ENCODE data around the gene UQCC5.

Gene UQCC5

DNA sequence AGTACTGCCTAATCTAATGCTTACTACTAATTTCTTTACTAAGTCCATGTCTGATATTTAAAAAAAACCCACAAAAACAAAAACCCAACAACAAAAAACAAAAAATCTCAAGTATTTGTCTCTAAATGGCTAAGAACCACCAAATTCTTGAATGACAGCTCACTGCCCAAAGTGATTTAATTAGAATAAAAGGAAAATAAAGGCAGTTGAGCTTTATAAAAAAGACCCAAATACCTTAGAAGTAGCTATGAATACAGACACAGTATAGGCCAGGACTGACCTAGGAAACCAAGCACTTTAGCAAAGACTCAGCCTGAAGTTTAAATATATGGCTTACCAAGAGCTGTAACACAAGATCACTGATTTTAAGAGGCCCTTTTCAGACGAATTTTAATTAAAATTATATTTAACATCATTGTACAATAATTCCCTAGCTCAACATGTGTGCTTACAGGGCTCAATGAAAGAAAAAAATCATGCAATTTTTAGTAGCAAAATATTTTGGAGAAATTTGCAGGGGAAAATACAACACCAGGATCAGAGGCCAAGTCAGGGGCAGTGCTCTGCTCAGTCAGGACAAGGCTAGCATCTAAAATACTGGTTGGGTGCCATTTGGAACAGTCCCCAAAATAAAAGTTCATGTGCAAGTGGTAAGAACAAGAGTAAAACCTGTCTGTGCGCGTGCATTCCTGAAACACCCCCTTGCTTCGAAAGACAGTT lies 24.8 kb downstream of the UQCC5 start:
- H3K4me1 ChIP-seq: no peaks in the 10 kb centered on the region

GRCh38 chr3:52563984-52564383 lies 27.6 kb downstream of the UQCC5 start:
- no peaks in the 10 kb centered on the region for H3K79me2 ChIP-seq
- no peak overlapping the region for H3K27ac ChIP-seq
- H3K9me3 ChIP-seq (ENCODE audit: control insufficient read depth, low read length): no peaks in the 10 kb centered on the region
- no peak overlapping the region for H3K9ac ChIP-seq
- no peaks in the 10 kb centered on the region for H3K36me3 ChIP-seq (ENCODE audit: control insufficient read depth, insufficient read depth, low read length)
- no peaks in the 10 kb centered on the region for H3K4me1 ChIP-seq
- no peak overlapping the region for H2AFZ ChIP-seq
- no peaks in the 10 kb centered on the region for H3K27me3 ChIP-seq (ENCODE audit: control insufficient read depth, insufficient read depth, low read length)
- no peak overlapping the region for H3K4me3 ChIP-seq (ENCODE audit: low read depth, low read length)
- no peak overlapping the region for H3K4me2 ChIP-seq (ENCODE audit: low read length)
- TF ChIP-seq, protein P1, sequence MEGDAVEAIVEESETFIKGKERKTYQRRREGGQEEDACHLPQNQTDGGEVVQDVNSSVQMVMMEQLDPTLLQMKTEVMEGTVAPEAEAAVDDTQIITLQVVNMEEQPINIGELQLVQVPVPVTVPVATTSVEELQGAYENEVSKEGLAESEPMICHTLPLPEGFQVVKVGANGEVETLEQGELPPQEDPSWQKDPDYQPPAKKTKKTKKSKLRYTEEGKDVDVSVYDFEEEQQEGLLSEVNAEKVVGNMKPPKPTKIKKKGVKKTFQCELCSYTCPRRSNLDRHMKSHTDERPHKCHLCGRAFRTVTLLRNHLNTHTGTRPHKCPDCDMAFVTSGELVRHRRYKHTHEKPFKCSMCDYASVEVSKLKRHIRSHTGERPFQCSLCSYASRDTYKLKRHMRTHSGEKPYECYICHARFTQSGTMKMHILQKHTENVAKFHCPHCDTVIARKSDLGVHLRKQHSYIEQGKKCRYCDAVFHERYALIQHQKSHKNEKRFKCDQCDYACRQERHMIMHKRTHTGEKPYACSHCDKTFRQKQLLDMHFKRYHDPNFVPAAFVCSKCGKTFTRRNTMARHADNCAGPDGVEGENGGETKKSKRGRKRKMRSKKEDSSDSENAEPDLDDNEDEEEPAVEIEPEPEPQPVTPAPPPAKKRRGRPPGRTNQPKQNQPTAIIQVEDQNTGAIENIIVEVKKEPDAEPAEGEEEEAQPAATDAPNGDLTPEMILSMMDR (IDR thresholded peaks at IDR 0.05): no peak

More for the DNA sequence above, 24.8 kb downstream of the UQCC5 start:
- Histone ChIP-seq H3K4me3 (ENCODE audit: low read depth, low read length) (no peak overlapping the region), H3K79me2 (no peaks in the 10 kb centered on the region), H2AFZ (no peak overlapping the region), H3K9me3 (ENCODE audit: control insufficient read depth, low read length) (no peaks in the 10 kb centered on the region), H3K27me3 (ENCODE audit: control insufficient read depth, insufficient read depth, low read length) (no peaks in the 10 kb centered on the region), H3K9ac (no peak overlapping the region), H3K27ac (no peak overlapping the region), H3K4me2 (ENCODE audit: low read length) (no peak overlapping the region), H3K36me3 (ENCODE audit: control insufficient read depth, insufficient read depth, low read length) (no peaks in the 10 kb centered on the region)
- TF ChIP-seq, protein P1 (IDR thresholded peaks at IDR 0.05): no peak

- Histone ChIP-seq H3K27ac (no peak overlapping the region), H3K4me2 (ENCODE audit: low read length) (no peak overlapping the region), H3K4me1 (no peaks in the 10 kb centered on the region), H3K36me3 (ENCODE audit: control insufficient read depth, insufficient read depth, low read length) (no peaks in the 10 kb centered on the region), H3K27me3 (ENCODE audit: control insufficient read depth, insufficient read depth, low read length) (no peaks in the 10 kb centered on the region), H2AFZ (no peak overlapping the region), H3K4me3 (ENCODE audit: low read depth, low read length) (no peak overlapping the region), H3K79me2 (no peaks in the 10 kb centered on the region), H3K9me3 (ENCODE audit: control insufficient read depth, low read length) (no peaks in the 10 kb centered on the region), H3K9ac (no peak overlapping the region)
- TF ChIP-seq, protein P1 (IDR thresholded peaks at IDR 0.05): no peak
These were observed 31.7 kb downstream of the UQCC5 start for GRCh38 chr3:52568069-52568468.

DNA sequence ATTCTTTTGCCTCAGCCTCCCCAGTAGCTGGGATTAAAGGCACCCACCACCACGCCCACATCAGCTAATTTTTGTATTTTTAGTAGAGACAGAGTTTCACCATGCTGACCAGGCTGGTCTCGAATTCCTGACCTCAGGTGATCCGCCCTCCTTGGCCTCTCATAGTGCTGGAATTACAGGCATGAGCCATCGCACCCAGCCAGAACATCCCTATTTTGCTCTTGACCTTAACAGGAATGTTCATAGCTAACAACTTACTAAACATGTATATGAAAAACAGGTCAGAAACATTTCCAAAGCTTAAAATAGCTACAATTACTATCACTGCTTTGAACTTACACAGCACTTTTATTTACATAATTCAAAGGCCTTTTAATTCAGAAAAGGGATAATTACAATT lies 33.7 kb downstream of the UQCC5 start:
- TF ChIP-seq, protein P1 (IDR thresholded peaks at IDR 0.05): no peak
- Histone ChIP-seq H3K4me2 (ENCODE audit: low read length) (no peak overlapping the region), H3K4me3 (ENCODE audit: low read depth, low read length) (no peak overlapping the region), H3K4me1 (no peaks in the 10 kb centered on the region), H3K9ac (no peak overlapping the region), H3K79me2 (no peaks in the 10 kb centered on the region), H3K9me3 (ENCODE audit: control insufficient read depth, low read length) (no peaks in the 10 kb centered on the region), H3K36me3 (ENCODE audit: control insufficient read depth, insufficient read depth, low read length) (no peaks in the 10 kb centered on the region), H3K27me3 (ENCODE audit: control insufficient read depth, insufficient read depth, low read length) (no peaks in the 10 kb centered on the region), H3K27ac (no peak overlapping the region), H2AFZ (no peak overlapping the region)

DNA sequence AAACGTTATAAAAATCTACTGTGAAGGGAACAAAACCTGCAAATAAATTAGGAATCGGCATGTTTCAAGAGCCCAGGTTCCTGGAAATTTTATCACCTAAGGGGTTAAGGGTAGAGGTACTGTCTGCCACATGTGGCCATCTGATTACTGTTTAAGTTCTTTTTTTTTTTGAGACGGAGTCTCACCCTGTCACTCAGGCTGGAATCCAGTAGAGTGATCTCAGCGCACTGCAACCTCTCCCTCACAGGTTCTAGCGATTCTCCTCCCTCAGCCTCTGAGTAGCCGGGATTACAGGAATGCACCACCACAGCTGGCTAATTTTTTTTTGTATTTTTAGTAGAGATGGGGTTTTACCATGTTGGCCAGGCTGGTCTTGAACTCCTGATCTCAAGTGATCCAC lies 35.8 kb downstream of the UQCC5 start:
- no peaks in the 10 kb centered on the region for H3K79me2 ChIP-seq
- H3K9ac ChIP-seq: no peak overlapping the region
- H3K27ac ChIP-seq: no peak overlapping the region
- no peaks in the 10 kb centered on the region for H3K36me3 ChIP-seq (ENCODE audit: control insufficient read depth, insufficient read depth, low read length)
- H2AFZ ChIP-seq: no peak overlapping the region
- no peaks in the 10 kb centered on the region for H3K4me1 ChIP-seq
- H3K4me2 ChIP-seq (ENCODE audit: low read length): no peak overlapping the region
- TF ChIP-seq, protein P1 (IDR thresholded peaks at IDR 0.05): no peak
- H3K9me3 ChIP-seq (ENCODE audit: control insufficient read depth, low read length): no peaks in the 10 kb centered on the region
- H3K27me3 ChIP-seq (ENCODE audit: control insufficient read depth, insufficient read depth, low read length): no peaks in the 10 kb centered on the region
- no peak overlapping the region for H3K4me3 ChIP-seq (ENCODE audit: low read depth, low read length)
